HG03159 (cell line): ENCODE data around the gene NAP1L4.

ENCODE experiments used
- ATAC-seq: cut with Tn5 transposase; IDR thresholded peaks from one replicate; pipeline ENCODE4 v1.9.1; 2021; ENCODE audit warnings: mild to moderate bottlenecking, moderate library complexity; ENCODE audit not compliant: unreplicated experiment

Gene NAP1L4

GRCh38 chr11:3011891-3012885 is 20.1 kb upstream of the NAP1L4 start:
- no peak for ATAC-seq

GRCh38 chr11:3010521-3011275 is 18.6 kb upstream of the NAP1L4 start:
- no peak for ATAC-seq

GRCh38 chr11:3010004-3010403 is 17.9 kb upstream of the NAP1L4 start:
- ATAC-seq: no peak

- ATAC-seq: no peak
Measured at GRCh38 chr11:3009481-3009880, 17.4 kb upstream of the NAP1L4 start.

GRCh38 chr11:3008746-3009336 is 16.7 kb upstream of the NAP1L4 start:
- ATAC-seq: no peak

GRCh38 chr11:3007404-3008010 is 15.4 kb upstream of the NAP1L4 start:
- no peak for ATAC-seq

GRCh38 chr11:3006505-3007260 is 14.6 kb upstream of the NAP1L4 start:
- no peak for ATAC-seq

GRCh38 chr11:3004481-3004880 is 12.4 kb upstream of the NAP1L4 start:
- ATAC-seq: no peak

GRCh38 chr11:3003396-3004231 is 11.5 kb upstream of the NAP1L4 start:
- ATAC-seq: no peak

- no peak for ATAC-seq
Measured at GRCh38 chr11:3002871-3003270, 10.7 kb upstream of the NAP1L4 start.

- no peak for ATAC-seq
Measured at GRCh38 chr11:3002351-3002861, 10.3 kb upstream of the NAP1L4 start.

GRCh38 chr11:3001496-3001895 is 9.4 kb upstream of the NAP1L4 start:
- no peak for ATAC-seq

- ATAC-seq: no peak
Measured at GRCh38 chr11:3000032-3000961, 8.2 kb upstream of the NAP1L4 start.

- no peak for ATAC-seq
Measured at GRCh38 chr11:2999464-2999998, 7.4 kb upstream of the NAP1L4 start.

- ATAC-seq: no peak
Measured at GRCh38 chr11:2998073-2998850, 6.1 kb upstream of the NAP1L4 start.

- ATAC-seq: no peak
Measured at GRCh38 chr11:2997406-2997805, 5.3 kb upstream of the NAP1L4 start.

- no peak for ATAC-seq
Measured at GRCh38 chr11:2996976-2997375, 4.8 kb upstream of the NAP1L4 start.
